ENCODE data around the gene LSM10.

The LSM10 gene

GRCh38 chr1:36397378-36398230, at the start of gene LSM10:
Gene LSM10 (minus strand): TSS chr1:36397908. CDS start chr1:36394129, 3,779 bp downstream.
- Histone ChIP-seq H3K9ac (ENCODE audit: low read depth in 1 of 2, low read length in 2 of 2) (peak within 1 kb of the TSS; percentile 86 to 92), H3K4me1 (ENCODE audit: control insufficient read depth in 1 of 2, insufficient read depth in 2 of 2, low read length in 2 of 2) (peaks cover 8 to 16% of the 10 kb centered on the region in 2 donors), H3K36me3 (ENCODE audit: control insufficient read depth in 1 of 2, insufficient read depth in 2 of 2, low read length in 2 of 2) (peaks cover 5 to 16% of the 10 kb centered on the region in 2 donors), H3K9me3 (ENCODE audit: control insufficient read depth in 1 of 2, low read length in 2 of 2) (no peaks in the 10 kb centered on the region), H3K27ac (ENCODE audit: low read depth, low read length) (peak within 1 kb of the TSS; percentile 74), H3K4me3 (ENCODE audit: low read depth in 1 of 2, low read length in 2 of 2) (peak within 1 kb of the TSS; percentile 95 to 97), H3K27me3 (ENCODE audit: control insufficient read depth in 1 of 2, insufficient read depth in 2 of 2, low read length in 2 of 2) (no peaks in the 10 kb centered on the region)

GRCh38 chr1:36447450-36447849, 49.7 kb upstream of the LSM10 start:
- Histone ChIP-seq H3K27ac (ENCODE audit: low read depth, low read length) (no peak overlapping the region), H3K27me3 (ENCODE audit: control insufficient read depth in 1 of 2, insufficient read depth in 2 of 2, low read length in 2 of 2) (no peaks in the 10 kb centered on the region), H3K4me1 (ENCODE audit: control insufficient read depth in 1 of 2, insufficient read depth in 2 of 2, low read length in 2 of 2) (no peaks in the 10 kb centered on the region), H3K9me3 (ENCODE audit: control insufficient read depth in 1 of 2, low read length in 2 of 2) (no peaks in the 10 kb centered on the region), H3K36me3 (ENCODE audit: control insufficient read depth in 1 of 2, insufficient read depth in 2 of 2, low read length in 2 of 2) (no peaks in the 10 kb centered on the region), H3K4me3 (ENCODE audit: low read depth in 1 of 2, low read length in 2 of 2) (no peak overlapping the region), H3K9ac (ENCODE audit: low read depth in 1 of 2, low read length in 2 of 2) (no peak overlapping the region)

GRCh38 chr1:36446746-36447145, 49.0 kb upstream of the LSM10 start:
- H3K27me3 ChIP-seq (ENCODE audit: control insufficient read depth in 1 of 2, insufficient read depth in 2 of 2, low read length in 2 of 2): no peaks in the 10 kb centered on the region
- H3K4me1 ChIP-seq (ENCODE audit: control insufficient read depth in 1 of 2, insufficient read depth in 2 of 2, low read length in 2 of 2): no peaks in the 10 kb centered on the region
- no peaks in the 10 kb centered on the region for H3K9me3 ChIP-seq (ENCODE audit: control insufficient read depth in 1 of 2, low read length in 2 of 2)
- H3K27ac ChIP-seq (ENCODE audit: low read depth, low read length): no peak overlapping the region
- no peaks in the 10 kb centered on the region for H3K36me3 ChIP-seq (ENCODE audit: control insufficient read depth in 1 of 2, insufficient read depth in 2 of 2, low read length in 2 of 2)
- H3K4me3 ChIP-seq (ENCODE audit: low read depth in 1 of 2, low read length in 2 of 2): no peak overlapping the region
- H3K9ac ChIP-seq (ENCODE audit: low read depth in 1 of 2, low read length in 2 of 2): no peak overlapping the region

- Histone ChIP-seq H3K9me3 (ENCODE audit: control insufficient read depth in 1 of 2, low read length in 2 of 2) (no peaks in the 10 kb centered on the region), H3K27ac (ENCODE audit: low read depth, low read length) (no peak overlapping the region), H3K4me1 (ENCODE audit: control insufficient read depth in 1 of 2, insufficient read depth in 2 of 2, low read length in 2 of 2) (no peaks in the 10 kb centered on the region), H3K27me3 (ENCODE audit: control insufficient read depth in 1 of 2, insufficient read depth in 2 of 2, low read length in 2 of 2) (no peaks in the 10 kb centered on the region), H3K36me3 (ENCODE audit: control insufficient read depth in 1 of 2, insufficient read depth in 2 of 2, low read length in 2 of 2) (no peaks in the 10 kb centered on the region), H3K4me3 (ENCODE audit: low read depth in 1 of 2, low read length in 2 of 2) (no peak overlapping the region), H3K9ac (ENCODE audit: low read depth in 1 of 2, low read length in 2 of 2) (no peak overlapping the region)
These were observed 48.6 kb upstream of the LSM10 start for GRCh38 chr1:36446271-36446670.

GRCh38 chr1:36443297-36443696, 45.6 kb upstream of the LSM10 start:
- no peak overlapping the region for H3K27ac ChIP-seq (ENCODE audit: low read depth, low read length)

GRCh38 chr1:36442337-36442736, 44.6 kb upstream of the LSM10 start:
- Histone ChIP-seq H3K4me1 (ENCODE audit: control insufficient read depth in 1 of 2, insufficient read depth in 2 of 2, low read length in 2 of 2) (no peaks in the 10 kb centered on the region), H3K27me3 (ENCODE audit: control insufficient read depth in 1 of 2, insufficient read depth in 2 of 2, low read length in 2 of 2) (no peaks in the 10 kb centered on the region), H3K9me3 (ENCODE audit: control insufficient read depth in 1 of 2, low read length in 2 of 2) (no peaks in the 10 kb centered on the region), H3K4me3 (ENCODE audit: low read depth in 1 of 2, low read length in 2 of 2) (no peak overlapping the region), H3K9ac (ENCODE audit: low read depth in 1 of 2, low read length in 2 of 2) (no peak overlapping the region), H3K36me3 (ENCODE audit: control insufficient read depth in 1 of 2, insufficient read depth in 2 of 2, low read length in 2 of 2) (peaks cover 0 to 4% of the 10 kb centered on the region in 2 donors), H3K27ac (ENCODE audit: low read depth, low read length) (no peak overlapping the region)

More at GRCh38 chr1:36443297-36443696, 45.6 kb upstream of the LSM10 start:
- Histone ChIP-seq H3K4me1 (ENCODE audit: control insufficient read depth in 1 of 2, insufficient read depth in 2 of 2, low read length in 2 of 2) (no peaks in the 10 kb centered on the region), H3K27me3 (ENCODE audit: control insufficient read depth in 1 of 2, insufficient read depth in 2 of 2, low read length in 2 of 2) (no peaks in the 10 kb centered on the region), H3K36me3 (ENCODE audit: control insufficient read depth in 1 of 2, insufficient read depth in 2 of 2, low read length in 2 of 2) (peaks cover 0 to 4% of the 10 kb centered on the region in 2 donors), H3K9ac (ENCODE audit: low read depth in 1 of 2, low read length in 2 of 2) (no peak overlapping the region), H3K4me3 (ENCODE audit: low read depth in 1 of 2, low read length in 2 of 2) (no peak overlapping the region), H3K9me3 (ENCODE audit: control insufficient read depth in 1 of 2, low read length in 2 of 2) (no peaks in the 10 kb centered on the region)

- Histone ChIP-seq H3K27me3 (ENCODE audit: control insufficient read depth in 1 of 2, insufficient read depth in 2 of 2, low read length in 2 of 2) (no peaks in the 10 kb centered on the region), H3K4me3 (ENCODE audit: low read depth in 1 of 2, low read length in 2 of 2) (no peak overlapping the region)
These were observed 42.9 kb upstream of the LSM10 start for GRCh38 chr1:36440646-36441045.

GRCh38 chr1:36440044-36440443, 42.3 kb upstream of the LSM10 start:
- Histone ChIP-seq H3K27ac (ENCODE audit: low read depth, low read length) (no peak overlapping the region), H3K4me3 (ENCODE audit: low read depth in 1 of 2, low read length in 2 of 2) (no peak overlapping the region), H3K4me1 (ENCODE audit: control insufficient read depth in 1 of 2, insufficient read depth in 2 of 2, low read length in 2 of 2) (no peaks in the 10 kb centered on the region), H3K9me3 (ENCODE audit: control insufficient read depth in 1 of 2, low read length in 2 of 2) (no peaks in the 10 kb centered on the region), H3K36me3 (ENCODE audit: control insufficient read depth in 1 of 2, insufficient read depth in 2 of 2, low read length in 2 of 2) (peaks cover 0 to 4% of the 10 kb centered on the region in 2 donors), H3K27me3 (ENCODE audit: control insufficient read depth in 1 of 2, insufficient read depth in 2 of 2, low read length in 2 of 2) (no peaks in the 10 kb centered on the region), H3K9ac (ENCODE audit: low read depth in 1 of 2, low read length in 2 of 2) (no peak overlapping the region)

More at GRCh38 chr1:36440646-36441045, 42.9 kb upstream of the LSM10 start:
- Histone ChIP-seq H3K4me1 (ENCODE audit: control insufficient read depth in 1 of 2, insufficient read depth in 2 of 2, low read length in 2 of 2) (no peaks in the 10 kb centered on the region), H3K36me3 (ENCODE audit: control insufficient read depth in 1 of 2, insufficient read depth in 2 of 2, low read length in 2 of 2) (peaks cover 0 to 4% of the 10 kb centered on the region in 2 donors), H3K9ac (ENCODE audit: low read depth in 1 of 2, low read length in 2 of 2) (no peak overlapping the region), H3K27ac (ENCODE audit: low read depth, low read length) (no peak overlapping the region), H3K9me3 (ENCODE audit: control insufficient read depth in 1 of 2, low read length in 2 of 2) (no peaks in the 10 kb centered on the region)

- H3K36me3 ChIP-seq (ENCODE audit: control insufficient read depth in 1 of 2, insufficient read depth in 2 of 2, low read length in 2 of 2): peaks cover 0 to 4% of the 10 kb centered on the region in 2 donors
- H3K9ac ChIP-seq (ENCODE audit: low read depth in 1 of 2, low read length in 2 of 2): no peak overlapping the region
- H3K4me3 ChIP-seq (ENCODE audit: low read depth in 1 of 2, low read length in 2 of 2): no peak overlapping the region
- no peaks in the 10 kb centered on the region for H3K27me3 ChIP-seq (ENCODE audit: control insufficient read depth in 1 of 2, insufficient read depth in 2 of 2, low read length in 2 of 2)
- no peaks in the 10 kb centered on the region for H3K9me3 ChIP-seq (ENCODE audit: control insufficient read depth in 1 of 2, low read length in 2 of 2)
- H3K27ac ChIP-seq (ENCODE audit: low read depth, low read length): no peak overlapping the region
- H3K4me1 ChIP-seq (ENCODE audit: control insufficient read depth in 1 of 2, insufficient read depth in 2 of 2, low read length in 2 of 2): no peaks in the 10 kb centered on the region
These were observed 41.0 kb upstream of the LSM10 start for GRCh38 chr1:36438715-36439114.

GRCh38 chr1:36436821-36437220, 39.1 kb upstream of the LSM10 start:
- no peaks in the 10 kb centered on the region for H3K4me1 ChIP-seq (ENCODE audit: control insufficient read depth in 1 of 2, insufficient read depth in 2 of 2, low read length in 2 of 2)
- H3K4me3 ChIP-seq (ENCODE audit: low read depth in 1 of 2, low read length in 2 of 2): no peak overlapping the region
- no peak overlapping the region for H3K27ac ChIP-seq (ENCODE audit: low read depth, low read length)
- no peak overlapping the region for H3K9ac ChIP-seq (ENCODE audit: low read depth in 1 of 2, low read length in 2 of 2)
- H3K36me3 ChIP-seq (ENCODE audit: control insufficient read depth in 1 of 2, insufficient read depth in 2 of 2, low read length in 2 of 2): peaks cover 0 to 6% of the 10 kb centered on the region in 2 donors
- no peaks in the 10 kb centered on the region for H3K27me3 ChIP-seq (ENCODE audit: control insufficient read depth in 1 of 2, insufficient read depth in 2 of 2, low read length in 2 of 2)
- H3K9me3 ChIP-seq (ENCODE audit: control insufficient read depth in 1 of 2, low read length in 2 of 2): no peaks in the 10 kb centered on the region
